NCI-H187 (cell line): Measurements from ENCODE around the gene DEPDC1B.
"Not testable (repeated sequence)": the region's sequence is repeated elsewhere in the genome, so short reads cannot be mapped to it uniquely, and the experiment has no call there.

Source experiments
- DNase-seq, 2 experiments: peaks; one replicate each; lab custom pipeline; 2025; lab: John Stamatoyannopoulos, UW

Gene DEPDC1B

GRCh38 chr5:60583616-60584015 lies 116.3 kb downstream of the DEPDC1B start:
- no peak for DNase-seq

DNA sequence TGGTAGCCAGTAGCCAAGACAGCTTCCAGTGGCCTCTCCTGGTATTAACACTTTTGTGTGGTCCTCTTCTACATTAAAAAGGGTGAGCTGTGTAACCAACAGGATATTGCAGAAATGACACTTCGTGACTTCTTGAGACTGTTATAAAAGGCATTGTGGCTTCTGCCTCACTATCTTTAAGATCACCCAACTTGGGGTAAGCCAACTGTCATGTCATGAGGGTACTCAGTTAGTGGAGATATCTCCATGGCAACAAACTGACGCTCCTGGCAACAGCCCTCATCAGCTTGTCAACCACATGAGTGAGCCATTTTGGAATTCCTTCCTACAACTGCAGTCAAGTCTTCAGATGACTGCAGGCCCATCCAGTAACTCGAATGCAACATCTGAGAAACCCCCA lies 121.7 kb downstream of the DEPDC1B start:
- no peak for DNase-seq

- no peak for DNase-seq
Measured at GRCh38 chr5:60577116-60577515, 122.8 kb downstream of the DEPDC1B start.

- DNase-seq: no peak
Measured at GRCh38 chr5:60576425-60576824, 123.5 kb downstream of the DEPDC1B start.

- no peak for DNase-seq
Measured at GRCh38 chr5:60568646-60569045, 131.3 kb downstream of the DEPDC1B start.

- DNase-seq: no peak
Measured at GRCh38 chr5:60563696-60564324, 136.2 kb downstream of the DEPDC1B start.

- not testable (repeated sequence) for DNase-seq
Measured at GRCh38 chr5:60553291-60553690, 146.7 kb downstream of the DEPDC1B start.

DNA sequence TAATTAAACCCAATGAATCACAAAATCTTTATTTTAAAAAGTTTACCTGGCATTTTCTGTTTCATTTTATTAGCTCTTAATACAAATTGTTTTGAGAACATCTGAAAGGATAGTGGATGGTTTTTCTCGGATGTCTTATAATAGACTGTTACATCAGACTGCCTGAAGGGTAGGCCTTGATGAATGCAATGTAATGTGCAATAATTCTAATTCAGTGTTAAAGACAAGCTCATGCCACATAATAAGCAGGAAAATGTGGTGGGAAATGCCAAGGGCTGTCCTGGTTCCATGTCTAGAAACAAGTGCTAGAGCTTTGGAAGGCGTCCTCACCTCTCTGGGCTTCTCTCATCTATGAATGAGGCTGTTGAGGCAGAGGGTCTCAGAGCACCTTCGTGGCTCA lies 148.1 kb downstream of the DEPDC1B start:
- no peak for DNase-seq

GRCh38 chr5:60551250-60551649 lies 148.7 kb downstream of the DEPDC1B start:
- DNase-seq: no peak

DNA sequence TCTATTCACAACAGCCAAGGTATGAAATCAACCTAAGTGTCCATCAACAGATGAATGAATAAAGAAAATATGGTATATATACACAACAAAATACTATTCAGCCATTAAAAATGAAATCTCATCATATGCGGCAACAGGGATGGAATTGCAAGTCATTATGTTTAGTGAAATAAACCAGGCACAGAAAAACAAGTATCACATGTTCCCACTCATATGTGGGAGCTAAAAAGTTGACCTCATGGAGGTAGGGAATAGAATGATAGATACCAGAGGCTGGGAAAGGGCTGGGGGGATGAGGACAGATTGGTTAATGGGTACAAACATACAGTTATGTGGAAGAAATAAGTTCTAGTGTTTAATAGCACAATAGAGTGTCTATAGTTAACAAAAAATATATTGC lies 149.7 kb downstream of the DEPDC1B start:
- DNase-seq: no peak

DNA sequence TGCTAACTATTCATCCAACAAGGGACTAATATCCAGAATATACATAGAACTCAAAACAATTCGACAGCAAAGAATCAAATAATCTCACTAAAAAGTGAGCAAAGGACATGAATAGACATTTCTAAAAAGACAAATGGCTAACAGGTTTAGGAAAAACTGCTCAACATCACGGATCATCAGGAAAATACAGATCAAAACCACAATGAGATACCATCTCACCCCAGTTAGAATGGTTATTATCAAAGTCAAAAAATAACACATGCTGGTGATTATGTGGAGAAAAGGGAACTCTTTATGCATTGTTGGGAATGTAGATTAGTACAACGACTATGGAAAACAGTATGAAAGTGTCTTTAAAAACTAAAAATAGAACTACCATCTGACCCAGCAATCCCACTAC lies 150.1 kb downstream of the DEPDC1B start:
- DNase-seq: no peak
